Measurements from ENCODE around the gene PLAC8L1. TPM values are rescaled to one million over a fixed set of nuclear protein-coding genes. Genes with fewer than 3 reads are reported as not detected.

The PLAC8L1 gene
- total RNA-seq, result not detected
- long read RNA-seq, result 0 reads

GRCh38 chr5:146105477-146105876 lies at the start of gene PLAC8L1:
TSS of gene PLAC8L1 (minus strand) at chr5:146105577. CDS start at chr5:146104311, 1,266 bp downstream.
- no peak for ATAC-seq
- H3K4me3 ChIP-seq, result no peak within 1 kb of the TSS
- no peak for DNase-seq
- WGBS (ENCODE audit: insufficient coverage, low coverage, low lambda C conversion rate, missing lambda C conversion rate), result 93% methylated on average over 2 of the region's 2 CpGs
- H3K9me3 ChIP-seq, result no peaks in the 10 kb centered on the region
- H3K36me3 ChIP-seq, result peaks cover 0 to 4% (median 0%) of the 10 kb centered on the region in 4 donors
- TF ChIP-seq POLR2A (IDR thresholded peaks at IDR 0.05), result no peak
- TF ChIP-seq CTCF (IDR thresholded peaks at IDR 0.05), result no peak
- no peaks in the 10 kb centered on the region for H3K4me1 ChIP-seq
- H3K27ac ChIP-seq, result no peak within 1 kb of the TSS
- intact Hi-C loops (cut with DNase I), result no loop called here
- no peaks in the 10 kb centered on the region for H3K27me3 ChIP-seq

- no peaks in the 10 kb centered on the region for H3K9me3 ChIP-seq
- 36% methylated on average over 2 of the region's 3 CpGs for WGBS (ENCODE audit: insufficient coverage, low coverage, low lambda C conversion rate, missing lambda C conversion rate)
- intact Hi-C loops (cut with DNase I), result no loop called here
- DNase-seq, result no peak
- H3K36me3 ChIP-seq, result peaks cover 0 to 63% (median 21%) of the 10 kb centered on the region in 4 donors
- H3K27ac ChIP-seq, result no peak overlapping the region
- no peak for ATAC-seq
- no peaks in the 10 kb centered on the region for H3K4me1 ChIP-seq
- no peaks in the 10 kb centered on the region for H3K27me3 ChIP-seq
- no peak overlapping the region for H3K4me3 ChIP-seq
- TF ChIP-seq CTCF (IDR thresholded peaks at IDR 0.05) (no peak), POLR2A (IDR thresholded peaks at IDR 0.05) (no peak)
These were observed 46.6 kb upstream of the PLAC8L1 start for GRCh38 chr5:146151970-146152369.

- no peak for ATAC-seq
- TF ChIP-seq CTCF (IDR thresholded peaks at IDR 0.05), result no peak
- no peak for TF ChIP-seq POLR2A (IDR thresholded peaks at IDR 0.05)
- intact Hi-C loops (cut with DNase I), result no loop called here
- Histone ChIP-seq H3K4me3 (no peak overlapping the region), H3K36me3 (peaks cover 0 to 52% (median 8%) of the 10 kb centered on the region in 4 donors), H3K9me3 (no peaks in the 10 kb centered on the region), H3K4me1 (no peaks in the 10 kb centered on the region), H3K27ac (no peak overlapping the region), H3K27me3 (no peaks in the 10 kb centered on the region)
- DNase-seq, result no peak
- WGBS (ENCODE audit: insufficient coverage, low coverage, low lambda C conversion rate, missing lambda C conversion rate), result 48% methylated on average over 4 of the region's 8 CpGs
These were observed 32.6 kb upstream of the PLAC8L1 start for GRCh38 chr5:146137967-146138403.

GRCh38 chr5:146130440-146131045 lies 25.2 kb upstream of the PLAC8L1 start:
- no peak overlapping the region for H3K27ac ChIP-seq
- DNase-seq, result no peak
- TF ChIP-seq CTCF (IDR thresholded peaks at IDR 0.05) (peak; percentile 43 to 65 (median 58)), POLR2A (IDR thresholded peaks at IDR 0.05) (no peak)
- ATAC-seq, result peak in 2 of 4 donors; percentile 38 to 51
- H3K4me1 ChIP-seq, result no peaks in the 10 kb centered on the region
- H3K36me3 ChIP-seq, result peaks cover 5 to 78% (median 25%) of the 10 kb centered on the region in 4 donors
- intact Hi-C loops (cut with DNase I), result no loop called here
- no peaks in the 10 kb centered on the region for H3K9me3 ChIP-seq
- no peaks in the 10 kb centered on the region for H3K27me3 ChIP-seq
- 46% methylated on average over 3 of the region's 3 CpGs for WGBS (ENCODE audit: insufficient coverage, low coverage, low lambda C conversion rate, missing lambda C conversion rate)
- no peak overlapping the region for H3K4me3 ChIP-seq
